ENCODE results near the gene USF3.
"Not testable (repeated sequence)": the region's sequence is repeated elsewhere in the genome, so short reads cannot be mapped to it uniquely, and the experiment has no call there.

USF3 gene

GRCh38 chr3:113638910-113639309, 57.5 kb downstream of the USF3 start:
- no peak overlapping the region for H3K4me3 ChIP-seq (ENCODE audit: low read length)
- no peak for DNase-seq (ENCODE audit: low read depth)

GRCh38 chr3:113637756-113638155, 58.7 kb downstream of the USF3 start:
- no peak overlapping the region for H3K4me3 ChIP-seq (ENCODE audit: low read length)
- no peak for TF ChIP-seq CTCF (conservative IDR thresholded peaks at IDR 0.05; ENCODE audit: low read depth, low read length)
- DNase-seq (ENCODE audit: low read depth) = no peak

More at GRCh38 chr3:113638910-113639309, 57.5 kb downstream of the USF3 start:
- no peak for TF ChIP-seq CTCF (conservative IDR thresholded peaks at IDR 0.05; ENCODE audit: low read depth, low read length)

- not testable (repeated sequence) for H3K4me3 ChIP-seq (ENCODE audit: low read length); DNase-seq (ENCODE audit: low read depth)
These were observed 60.4 kb downstream of the USF3 start for GRCh38 chr3:113636034-113636433.

- no peak for DNase-seq (ENCODE audit: low read depth)
- TF ChIP-seq CTCF (conservative IDR thresholded peaks at IDR 0.05; ENCODE audit: low read depth, low read length) = no peak
- no peak overlapping the region for H3K4me3 ChIP-seq (ENCODE audit: low read length)
These were observed 61.5 kb downstream of the USF3 start for GRCh38 chr3:113634782-113635474.

- no peak for TF ChIP-seq CTCF (conservative IDR thresholded peaks at IDR 0.05; ENCODE audit: low read depth, low read length)
- DNase-seq (ENCODE audit: low read depth) = no peak
- H3K4me3 ChIP-seq (ENCODE audit: low read length) = no peak overlapping the region
These were observed 64.9 kb downstream of the USF3 start for GRCh38 chr3:113631573-113631972.

- TF ChIP-seq CTCF (conservative IDR thresholded peaks at IDR 0.05; ENCODE audit: low read depth, low read length) = no peak
- H3K4me3 ChIP-seq (ENCODE audit: low read length) = no peak overlapping the region
- DNase-seq (ENCODE audit: low read depth) = no peak
These were observed 65.4 kb downstream of the USF3 start for GRCh38 chr3:113630956-113631542.

GRCh38 chr3:113629584-113630421, 66.6 kb downstream of the USF3 start:
- no peak for TF ChIP-seq CTCF (conservative IDR thresholded peaks at IDR 0.05; ENCODE audit: low read depth, low read length)
- DNase-seq (ENCODE audit: low read depth) = no peak
- no peak overlapping the region for H3K4me3 ChIP-seq (ENCODE audit: low read length)
